Stimulated activated CD4-positive, alpha-beta T cell treated with anti-CD3 and anti-CD28 coated beads, TNF-alpha, amount 100 ng/mL, for 4 hours (primary cell): Measurements from ENCODE around the gene APRT.

Experiments
- DNase-seq, 3 experiments: peaks; one replicate each; pipeline ENCODE4 v3.0.0-alpha.2; 2020; ENCODE audit warnings: low read depth in 3 of 3

The APRT gene, protein sequence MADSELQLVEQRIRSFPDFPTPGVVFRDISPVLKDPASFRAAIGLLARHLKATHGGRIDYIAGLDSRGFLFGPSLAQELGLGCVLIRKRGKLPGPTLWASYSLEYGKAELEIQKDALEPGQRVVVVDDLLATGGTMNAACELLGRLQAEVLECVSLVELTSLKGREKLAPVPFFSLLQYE

DNA sequence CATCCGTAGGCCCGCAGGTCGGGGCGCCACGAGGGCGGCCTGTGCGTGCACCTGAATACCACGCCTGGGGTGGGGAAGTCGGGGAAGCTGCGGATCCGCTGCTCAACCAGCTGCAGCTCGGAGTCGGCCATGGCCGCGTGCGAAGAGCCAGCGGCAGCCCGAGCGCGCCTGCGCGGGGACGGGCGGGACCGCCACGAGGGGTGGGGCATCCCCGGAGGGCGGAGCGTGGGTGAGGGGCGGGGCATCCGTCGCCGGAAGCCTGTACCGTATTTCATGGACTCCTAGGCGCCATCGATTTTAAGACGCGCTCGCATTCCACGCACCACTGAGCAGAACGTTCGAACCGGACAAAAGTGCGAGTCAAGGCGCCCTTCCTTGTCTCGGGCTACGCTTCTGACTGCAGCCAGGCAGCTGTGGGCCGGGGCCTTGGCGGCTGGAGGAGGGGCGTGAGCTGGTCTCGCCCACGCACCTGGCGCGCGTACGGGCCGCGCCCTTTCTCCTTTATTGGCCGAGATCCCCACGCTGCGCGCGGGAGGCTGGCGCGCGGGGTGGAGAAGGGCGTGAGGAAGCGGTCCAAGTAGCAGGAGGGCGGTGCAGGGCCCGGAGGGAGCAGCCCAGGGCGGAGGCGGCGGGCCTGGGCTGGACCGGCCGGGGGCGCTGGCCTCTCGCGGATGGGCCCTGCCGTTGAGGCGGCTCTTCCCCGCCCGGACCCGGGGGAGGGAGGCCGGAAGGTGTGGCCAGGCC is at the start of gene APRT:
TSS of gene APRT (minus strand) at position 160 of the 744 bp plus-strand sequence. CDS start at position 131, 29 bp downstream.
- peak; percentile 94 to 99 (median 96) for DNase-seq

DNA sequence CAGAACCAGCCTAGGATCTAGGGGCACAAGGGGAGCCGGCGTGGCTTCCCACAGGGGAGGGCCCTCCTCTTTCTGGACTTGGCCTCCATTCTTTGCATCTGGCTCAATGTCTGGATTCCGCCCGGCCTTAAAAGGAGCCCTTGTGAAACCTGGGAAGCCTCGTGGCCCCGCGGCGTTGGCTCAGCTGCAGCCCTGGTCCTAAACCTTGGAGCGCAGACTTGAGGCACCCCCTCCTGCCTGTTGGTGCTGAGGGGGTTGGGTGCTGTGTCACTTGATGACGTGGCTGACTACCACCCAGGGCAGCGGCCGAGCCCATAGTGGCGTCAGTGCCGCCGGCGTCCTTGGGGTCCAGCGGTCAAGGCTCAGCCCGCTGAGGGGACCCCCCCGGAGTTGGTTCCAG is 49.6 kb upstream of the APRT start:
- DNase-seq = no peak

DNA sequence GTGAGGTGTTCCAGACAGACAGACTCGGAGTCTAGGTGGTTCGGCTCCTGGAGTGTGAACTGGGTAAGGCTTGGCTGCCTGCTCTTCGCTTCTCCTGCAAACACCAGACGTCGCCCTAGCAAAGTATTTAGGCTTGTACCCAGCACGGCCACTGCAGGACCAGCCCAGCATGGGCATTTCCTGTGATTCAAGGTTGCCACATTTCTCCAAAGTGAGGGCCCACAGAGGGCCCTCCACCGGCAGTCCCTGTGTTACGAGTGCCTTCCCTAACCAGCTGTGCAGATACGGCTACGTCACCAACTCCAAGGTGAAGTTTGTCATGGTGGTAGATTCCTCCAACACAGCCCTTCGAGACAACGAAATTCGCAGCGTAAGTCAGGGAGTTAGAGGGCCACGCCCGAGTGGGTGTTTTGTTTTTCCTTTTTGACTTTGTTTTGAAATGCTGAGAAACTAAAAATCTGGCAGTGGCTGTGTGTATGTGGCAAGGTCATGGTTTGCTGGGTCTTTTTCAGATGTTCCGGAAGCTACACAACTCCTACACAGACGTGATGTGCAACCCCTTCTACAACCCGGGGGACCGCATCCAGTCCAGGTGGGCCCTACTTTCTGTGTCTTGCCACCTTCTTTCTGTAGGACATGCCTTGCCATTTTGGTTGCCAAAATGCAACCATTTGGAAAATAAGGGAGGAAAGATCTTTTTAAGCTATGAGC is 47.8 kb upstream of the APRT start:
- no peak for DNase-seq

DNA sequence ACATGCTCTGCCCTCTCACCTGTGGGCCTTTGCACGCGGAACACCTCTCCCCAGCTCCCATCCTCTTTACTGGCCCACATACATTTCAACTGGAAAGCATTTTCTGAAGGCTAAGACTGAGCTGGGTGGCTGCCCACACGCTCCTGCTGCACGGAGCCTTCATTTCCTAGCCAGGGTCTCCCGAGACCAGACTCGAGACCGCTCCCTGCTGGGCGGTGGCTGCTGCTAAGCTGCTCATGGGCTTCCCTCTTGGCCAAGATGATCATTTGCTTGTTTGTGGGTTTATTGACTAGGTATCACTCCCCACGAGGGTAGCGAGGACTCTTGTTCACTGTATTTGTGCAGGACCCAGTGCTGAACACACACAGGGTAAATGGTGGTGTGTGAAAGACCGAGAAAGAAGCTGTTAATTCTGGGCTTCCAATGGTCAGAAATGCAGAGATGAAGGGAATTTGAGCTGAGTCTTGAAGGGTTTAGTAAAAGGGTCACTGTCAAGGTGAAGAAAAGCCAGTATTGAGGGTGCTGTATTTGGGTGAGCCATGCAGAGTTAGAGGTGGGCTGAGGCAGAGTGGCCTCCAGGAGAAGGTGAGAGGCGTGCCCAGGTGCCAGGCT is 46.1 kb upstream of the APRT start:
- peak; percentile 58 to 61 (median 60) for DNase-seq

DNA sequence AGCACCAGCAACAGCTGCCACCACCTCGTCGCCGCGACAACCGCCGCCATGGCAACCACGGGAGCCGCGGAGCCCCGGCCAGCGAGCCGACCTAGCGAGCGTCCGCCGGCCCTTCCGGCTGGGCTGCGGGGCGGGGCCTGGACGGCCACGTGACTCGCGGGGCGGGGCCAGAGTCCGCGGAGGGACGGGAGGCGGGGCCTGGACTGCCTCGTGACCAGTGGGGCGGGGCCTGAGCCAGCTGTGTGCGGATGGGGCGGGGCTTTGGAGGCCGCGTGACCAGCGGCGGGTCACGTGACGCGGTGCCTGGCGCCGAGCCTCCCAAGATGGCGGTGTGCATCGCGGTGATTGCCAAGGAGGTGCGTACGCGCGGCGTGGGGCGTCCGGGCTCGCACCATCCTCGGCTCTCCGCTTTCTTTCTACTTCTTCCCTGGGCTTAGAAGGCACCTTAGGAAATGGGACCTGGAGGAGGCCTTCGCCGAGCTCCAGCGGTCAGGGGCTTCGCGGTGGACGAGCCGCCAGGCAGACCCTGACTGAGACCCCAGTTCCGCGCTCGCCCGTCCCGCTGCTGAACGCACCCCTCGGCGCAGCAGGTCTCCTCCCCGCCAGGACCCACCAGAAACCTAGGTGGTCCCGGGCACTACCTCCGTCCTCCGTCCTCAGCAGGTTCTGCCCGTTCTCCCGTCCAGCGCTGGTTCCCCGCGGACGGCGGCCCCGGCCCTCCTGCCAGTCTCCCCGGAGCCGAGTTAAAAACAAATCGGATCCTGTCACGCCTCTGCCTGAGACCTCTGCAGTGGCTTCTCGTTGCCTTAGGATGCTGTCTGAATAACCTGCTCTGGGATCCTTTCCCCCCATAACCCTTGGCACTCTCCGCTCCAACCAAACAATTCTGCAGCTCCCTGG is 45.4 kb upstream of the APRT start, which contains the start of the genes GALNS and TRAPPC2L:
TSS of gene GALNS (minus strand) at position 120 of the 900 bp plus-strand sequence. CDS start at position 50, 70 bp downstream.
TSS of gene TRAPPC2L (plus strand) at position 300 of the 900 bp plus-strand sequence. CDS start at position 324, 24 bp downstream.
- peak; percentile 98 to 99 (median 99) for DNase-seq

DNA sequence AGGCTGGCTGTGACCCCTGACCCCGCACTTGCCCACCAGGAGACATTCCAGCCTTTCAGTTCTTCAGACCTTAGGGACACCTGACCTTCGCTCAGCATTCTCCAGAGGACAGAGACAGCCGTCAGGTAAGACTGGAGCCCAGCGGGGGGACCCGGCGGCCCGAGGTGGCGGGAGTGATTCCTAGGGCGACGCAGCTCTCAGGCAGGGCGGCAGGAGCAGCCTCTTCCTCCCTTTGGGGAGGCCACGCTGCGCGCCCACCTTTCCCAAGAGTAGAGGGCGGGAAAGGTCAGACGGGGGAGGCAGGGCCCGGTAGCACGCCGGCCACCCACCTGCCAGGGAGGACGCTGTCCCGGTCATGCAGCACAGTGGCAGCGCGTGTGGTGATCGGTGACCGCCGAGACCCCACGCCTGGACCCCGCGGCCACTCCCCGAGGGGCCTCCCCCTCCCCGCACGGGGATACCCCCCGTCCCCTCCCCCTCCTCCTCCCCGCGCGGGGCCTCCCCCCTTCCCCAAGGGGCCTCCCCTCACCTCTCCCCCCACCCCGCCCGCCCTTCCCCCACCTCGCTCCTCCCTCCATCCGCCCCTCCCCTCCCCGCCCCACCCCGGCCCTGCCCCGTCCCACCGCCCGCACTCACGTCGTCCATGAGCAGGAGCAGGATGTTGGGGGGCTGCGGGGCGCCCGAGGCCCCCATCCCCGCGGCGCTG is 44.5 kb upstream of the APRT start:
- DNase-seq = peak in 1 of 3 experiments; percentile 13

DNA sequence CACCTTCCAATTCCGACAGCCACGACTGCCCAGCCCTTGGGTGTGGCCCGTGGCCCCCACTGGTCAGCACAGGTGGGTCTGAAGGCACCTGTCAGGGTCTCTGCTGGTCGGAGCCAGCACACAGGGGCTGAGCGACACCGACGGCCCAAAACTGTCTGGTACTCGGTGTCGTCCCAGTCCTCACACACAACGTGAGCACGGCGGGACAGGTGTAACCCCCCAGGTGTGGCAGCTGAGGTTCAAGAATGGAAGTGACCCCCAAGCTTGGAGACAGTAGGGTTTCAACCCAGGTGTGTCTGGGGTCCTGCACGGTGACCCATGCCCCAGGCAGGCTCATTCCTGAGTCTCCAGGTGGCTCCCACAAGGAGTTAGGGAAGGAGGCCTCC is 44.0 kb upstream of the APRT start:
- DNase-seq = no peak

DNA sequence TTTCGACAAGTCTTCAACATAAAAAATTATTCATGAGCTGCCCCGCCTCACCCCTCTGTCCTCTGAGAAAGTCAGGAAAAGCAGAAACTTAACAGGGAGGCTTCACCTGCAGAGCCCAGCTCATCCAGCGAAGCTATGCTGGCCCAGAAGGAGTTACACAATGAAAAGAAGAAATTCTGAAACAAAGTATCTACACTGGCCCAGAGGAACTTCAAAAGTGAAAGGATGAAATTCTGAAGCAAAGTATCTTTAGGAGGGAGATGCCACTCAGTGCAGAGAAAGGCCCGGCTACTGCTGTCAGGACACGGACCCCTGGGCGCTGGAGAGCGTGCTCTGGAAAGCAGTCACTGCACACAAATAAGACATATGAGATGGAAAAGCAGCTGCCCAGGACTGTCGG is 43.4 kb upstream of the APRT start:
- DNase-seq = no peak

DNA sequence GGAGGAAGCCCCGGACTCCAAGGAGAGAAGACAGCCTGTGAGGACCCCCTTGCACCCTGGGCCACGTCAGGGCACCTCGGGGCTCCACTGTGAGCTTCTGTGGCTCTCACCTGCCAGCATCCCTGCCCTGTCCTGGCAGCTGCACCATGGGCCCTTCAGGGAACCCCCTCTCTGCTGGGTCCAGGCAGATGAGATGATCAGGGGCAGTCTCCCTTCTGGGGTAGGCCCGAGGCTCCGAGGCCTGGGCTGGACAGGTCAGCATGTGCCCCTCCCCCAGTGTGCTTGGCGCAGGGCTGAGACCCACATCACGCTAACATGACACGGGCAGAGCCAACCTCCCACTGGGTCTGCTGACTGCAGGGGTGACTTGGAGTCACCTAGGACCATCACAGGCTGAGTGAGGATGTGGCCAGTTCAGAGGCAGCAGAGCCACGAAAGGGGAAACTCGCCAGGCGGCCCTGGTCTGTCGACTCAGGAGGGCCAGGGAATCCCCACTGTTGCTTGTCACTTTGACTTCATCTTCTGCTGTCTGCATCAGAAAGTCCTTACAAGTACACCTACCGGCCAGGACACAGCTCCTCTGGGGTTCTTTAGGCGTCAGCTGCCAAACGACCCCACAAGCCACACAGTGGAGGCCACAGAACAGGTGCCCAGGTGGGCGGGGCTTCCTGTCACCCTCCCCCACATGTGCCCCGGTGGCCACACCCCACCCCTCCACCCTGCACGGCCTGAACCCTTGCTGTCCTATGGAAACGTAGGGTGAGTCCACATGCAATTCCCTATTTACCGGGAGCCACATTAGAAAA is 42.8 kb upstream of the APRT start:
- no peak for DNase-seq

DNA sequence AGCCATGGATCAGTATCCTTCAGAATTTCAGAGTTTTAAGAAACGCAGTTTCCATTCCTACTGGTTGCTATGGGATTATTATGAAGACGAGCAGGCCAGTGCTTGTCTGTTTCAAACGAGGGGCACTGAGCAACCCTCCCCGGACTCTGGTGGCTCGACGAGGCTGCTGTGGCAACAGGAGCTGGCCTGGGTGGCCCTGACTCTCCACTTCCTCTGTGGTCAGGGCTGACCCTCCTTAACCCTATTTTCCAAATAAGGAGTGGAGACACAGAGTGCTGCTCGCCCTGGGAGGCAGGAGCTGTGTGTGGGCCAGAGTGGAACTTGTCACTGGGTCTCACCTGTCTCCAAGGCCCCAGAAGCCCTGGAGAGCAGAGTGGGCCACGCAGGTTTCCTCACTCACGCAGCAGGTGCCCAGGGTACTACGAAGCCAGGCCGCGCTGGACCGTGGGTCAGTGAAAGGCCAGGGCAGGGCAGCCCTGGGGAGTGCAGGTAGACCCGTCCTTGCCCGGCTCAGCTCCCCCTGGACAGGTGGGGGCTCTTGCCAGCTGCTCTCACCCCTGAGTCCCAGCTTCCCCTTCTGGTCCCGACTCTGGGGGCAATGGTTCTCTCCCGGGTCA is 41.7 kb upstream of the APRT start:
- no peak for DNase-seq

DNA sequence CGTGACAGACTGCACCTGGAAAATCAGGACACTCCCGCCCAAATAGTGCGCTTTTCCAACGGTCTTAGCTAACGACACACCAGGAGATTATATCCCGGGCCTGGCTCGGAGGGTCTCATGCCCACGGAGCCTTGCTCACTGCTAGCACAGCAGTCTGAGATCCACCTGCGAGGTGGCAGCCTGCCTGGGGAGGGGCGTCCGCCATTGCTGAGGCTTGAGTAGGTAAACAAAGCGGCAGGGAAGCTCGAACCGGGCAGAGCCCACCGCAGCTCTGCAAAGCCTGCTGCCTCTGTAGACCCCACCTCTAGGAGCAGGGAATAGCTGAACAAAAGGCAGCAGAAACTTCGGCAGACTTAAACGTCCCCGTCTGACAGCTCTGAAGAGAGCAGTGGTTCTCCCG is 39.9 kb upstream of the APRT start:
- DNase-seq = no peak

DNA sequence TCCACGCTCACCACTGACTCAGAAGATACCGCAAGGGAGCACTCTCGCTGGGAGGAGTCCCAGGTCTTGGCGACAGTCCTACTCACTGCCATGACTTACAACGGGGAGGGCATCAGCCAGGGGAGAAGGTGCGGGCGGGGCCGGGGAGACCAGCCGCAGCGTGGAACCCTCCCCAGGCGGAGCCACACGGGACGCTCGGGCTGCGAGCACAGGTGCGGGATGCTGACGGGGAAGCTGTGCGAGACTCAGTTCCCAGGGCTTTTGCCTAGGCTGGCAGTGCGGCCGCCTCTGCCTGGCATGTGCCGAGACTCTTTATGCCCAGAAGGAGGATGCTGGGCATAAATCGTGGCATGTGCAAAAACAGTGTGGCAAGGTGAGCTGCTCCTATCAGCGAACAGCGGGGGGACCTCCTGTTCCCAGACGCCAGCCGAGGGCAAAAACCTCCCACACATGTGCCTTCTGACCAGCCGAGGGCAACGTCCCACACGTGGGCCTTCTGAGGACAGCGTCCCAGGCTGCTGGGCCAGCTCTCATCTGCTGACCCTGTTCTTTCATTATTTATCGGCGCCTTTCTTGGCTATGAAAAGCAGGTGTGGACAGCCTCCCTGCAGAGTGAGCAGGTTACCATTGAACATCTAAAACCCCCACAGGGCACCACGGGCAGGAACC is 38.9 kb upstream of the APRT start:
- no peak for DNase-seq

DNA sequence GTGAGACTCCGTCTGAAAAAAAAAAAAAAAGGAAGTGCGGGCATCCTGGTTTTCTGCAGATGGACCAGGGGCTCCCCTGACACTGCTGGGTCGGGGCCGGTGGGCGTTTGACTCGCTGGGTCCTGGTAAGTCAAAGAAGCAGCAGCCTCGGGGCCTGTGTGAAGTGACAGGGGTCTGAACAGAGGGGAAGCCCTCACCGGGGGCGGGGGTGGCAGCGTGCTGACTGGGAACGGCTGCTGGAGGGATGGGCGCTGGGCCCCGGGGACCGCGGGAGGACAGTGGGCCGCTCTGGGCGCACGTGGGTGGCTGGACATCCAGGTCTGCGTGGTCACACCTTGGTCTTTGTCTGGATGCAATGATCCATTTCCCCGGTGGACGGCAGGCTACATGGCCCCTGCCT is 36.8 kb upstream of the APRT start:
- DNase-seq = no peak

DNA sequence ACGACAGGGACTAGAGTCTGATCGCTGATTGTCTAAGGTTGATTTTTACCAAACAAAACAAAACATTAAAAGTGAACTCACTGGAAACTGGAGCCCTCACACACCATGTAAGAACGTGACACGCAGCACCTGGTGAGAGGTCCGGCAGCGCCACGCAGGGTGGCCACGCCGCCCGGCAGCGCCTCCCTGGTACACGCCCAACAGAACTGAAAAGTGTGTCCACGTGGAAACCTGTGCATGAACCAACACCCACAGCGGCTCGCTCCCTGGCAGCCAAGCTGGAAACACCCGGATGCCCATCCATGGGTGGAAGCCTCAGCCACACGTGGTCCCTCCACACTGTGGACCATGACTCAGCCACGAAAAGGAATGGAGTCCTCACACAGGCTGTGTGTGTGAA is 35.9 kb upstream of the APRT start:
- no peak for DNase-seq

DNA sequence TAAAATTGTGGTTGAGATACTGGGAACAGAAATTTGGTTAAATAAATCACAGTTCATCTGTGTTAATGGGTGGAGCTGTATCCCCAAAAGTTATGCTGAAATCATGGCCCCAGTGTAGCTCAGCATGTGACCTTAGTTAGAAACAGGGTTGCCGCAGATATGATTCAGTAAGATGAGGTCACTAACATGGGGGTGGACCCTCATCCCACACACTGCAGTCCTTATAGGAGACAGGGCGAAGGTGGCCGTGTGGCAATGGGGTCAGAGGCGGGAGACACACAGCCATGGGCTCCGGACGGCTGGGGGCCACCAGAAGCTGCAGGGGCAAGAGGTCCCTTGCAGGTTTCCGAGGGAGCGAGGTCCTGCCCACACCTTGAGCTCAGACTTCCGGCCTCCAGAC is 34.4 kb upstream of the APRT start:
- DNase-seq = no peak

DNA sequence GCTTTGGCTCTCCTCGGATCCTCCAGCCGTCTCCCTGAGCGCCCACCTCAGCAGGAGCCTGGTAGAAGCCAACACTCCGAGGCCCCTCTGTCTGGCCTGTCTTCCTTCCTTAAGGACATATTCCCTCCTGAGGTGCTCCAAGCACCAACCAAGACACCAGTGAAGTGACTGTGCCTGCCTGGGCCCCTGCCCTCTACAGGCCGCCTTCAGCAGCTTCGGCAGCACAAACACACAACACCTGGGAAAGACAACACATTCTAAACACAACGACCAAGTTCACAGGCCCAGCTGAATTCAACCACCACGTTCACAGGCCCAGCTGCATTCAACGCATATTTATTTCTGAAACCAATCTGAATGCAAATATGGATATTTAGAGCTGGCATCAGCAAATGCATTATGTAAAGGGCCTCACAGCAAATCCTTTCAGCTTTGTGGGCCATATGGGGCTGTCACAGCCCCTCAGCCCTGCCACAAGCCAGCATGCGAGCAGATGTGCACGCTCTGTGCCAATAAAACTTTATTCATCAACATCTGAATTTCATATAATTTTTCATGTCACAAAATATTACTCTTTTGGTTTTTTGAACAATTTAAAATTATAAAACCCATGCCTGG is 32.8 kb upstream of the APRT start:
- no peak for DNase-seq

DNA sequence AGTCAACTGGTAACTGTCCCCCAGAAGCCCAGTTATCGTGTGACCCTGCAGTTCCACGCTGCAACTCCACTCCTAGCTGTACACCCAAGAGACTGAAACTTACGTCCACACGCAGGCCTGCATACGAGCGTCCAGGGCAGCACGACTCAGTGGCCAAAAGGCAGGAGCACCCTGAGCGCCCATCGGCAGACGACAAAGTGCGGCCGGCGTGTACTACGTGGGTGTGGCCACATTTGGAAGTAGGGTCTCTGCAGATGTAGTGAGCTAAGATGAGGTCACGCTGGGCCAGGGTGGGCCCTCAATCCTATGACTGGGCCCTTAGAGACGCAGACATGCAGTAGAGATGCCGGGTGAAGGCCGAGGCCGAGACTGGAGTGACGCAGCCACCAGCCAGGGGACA is 31.5 kb upstream of the APRT start:
- no peak for DNase-seq

DNA sequence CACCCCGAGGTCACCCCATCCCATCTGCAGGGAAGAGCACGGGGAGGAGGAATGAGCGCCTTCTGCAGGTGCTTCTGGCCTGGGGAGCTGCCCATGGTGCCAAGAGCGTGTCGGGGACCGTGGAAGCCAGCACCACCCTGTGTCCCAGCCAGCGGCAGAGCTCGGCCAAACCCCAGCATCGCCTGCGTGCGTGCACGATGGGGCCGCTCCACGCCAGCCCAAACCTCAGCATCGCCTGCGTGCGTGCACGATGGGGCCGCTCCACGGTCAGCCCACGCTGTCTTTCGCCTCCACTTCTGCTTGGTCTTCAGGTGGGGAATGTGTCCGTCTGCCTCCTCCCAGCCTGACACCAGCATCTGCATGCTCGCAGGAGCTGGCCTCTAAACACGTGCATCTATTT is 31.1 kb upstream of the APRT start:
- DNase-seq = no peak
